Activated CD4-positive, alpha-beta T cell treated with anti-CD3 and anti-CD28 coated beads for 36 hours (primary cell): ENCODE measurements around the gene LPP. TPM values are rescaled to one million over a fixed set of nuclear protein-coding genes. Genes with fewer than 3 reads are reported as not detected.
"Not testable (repeated sequence)": the region's sequence is repeated elsewhere in the genome, so short reads cannot be mapped to it uniquely, and the experiment has no call there.

Experiments
- ATAC-seq: fragments of 200-7000 bp; cut with Tn5 transposase; one replicate; pipeline ENCODE4 v1.10.0; 2021; ENCODE audit warnings: mild to moderate bottlenecking, moderate library complexity
- CTCF ChIA-PET: fragments of 350-600 bp; sonication (Branson Sonifier 250); formaldehyde crosslinking; loops from one replicate; lab custom pipeline; 2021; ENCODE audit warnings: antibody characterized with exemption; lab: Charles Lee
- POLR2A ChIA-PET: fragments of 350-600 bp; sonication (Branson Sonifier 250); formaldehyde crosslinking; loops from one replicate; lab custom pipeline; 2021; ENCODE audit warnings: antibody characterized with exemption, inconsistent platforms; lab: Charles Lee
- DNase-seq: peaks from one replicate; pipeline ENCODE4 v3.0.0-alpha.2; 2020
- H3K27ac Mint-ChIP-seq: one replicate; pipeline ENCODE4 v1.8.0; 2021; ENCODE audit warnings: mixed read lengths
- H3K27me3 Mint-ChIP-seq: one replicate; pipeline ENCODE4 v1.8.0; 2021; ENCODE audit warnings: mixed read lengths
- H3K36me3 Mint-ChIP-seq: one replicate; pipeline ENCODE4 v1.8.0; 2021; ENCODE audit warnings: low read depth, mixed read lengths
- H3K4me1 Mint-ChIP-seq: one replicate; pipeline ENCODE4 v1.8.0; 2021; ENCODE audit warnings: mixed read lengths
- H3K4me3 Mint-ChIP-seq: one replicate; pipeline ENCODE4 v1.8.0; 2021; ENCODE audit warnings: mild to moderate bottlenecking, moderate library complexity, mixed read lengths
- H3K9me3 Mint-ChIP-seq: one replicate; pipeline ENCODE4 v1.8.0; 2021; ENCODE audit warnings: low read depth, mixed read lengths
- intact Hi-C, 2 experiments: fragments of 100-400 bp; cut with DNase I in 1 of 2; cut with micrococcal nuclease in 1 of 2; formaldehyde crosslinking; loops; one replicate each; pipeline versions ENCODE4 v1.14.2 to v1.15.1; 2022 to 2024; cut with DNase I, micrococcal nuclease
- total RNA-seq, 2 experiments: library from RNA; stranded (reverse); gene quantifications; one replicate each; pipeline ENCODE4 v1.2.3, GENCODE V29; 2021

LPP gene
- total RNA-seq, 2 experiments from 2014 or later, result 34.7 to 40.6 TPM

DNA sequence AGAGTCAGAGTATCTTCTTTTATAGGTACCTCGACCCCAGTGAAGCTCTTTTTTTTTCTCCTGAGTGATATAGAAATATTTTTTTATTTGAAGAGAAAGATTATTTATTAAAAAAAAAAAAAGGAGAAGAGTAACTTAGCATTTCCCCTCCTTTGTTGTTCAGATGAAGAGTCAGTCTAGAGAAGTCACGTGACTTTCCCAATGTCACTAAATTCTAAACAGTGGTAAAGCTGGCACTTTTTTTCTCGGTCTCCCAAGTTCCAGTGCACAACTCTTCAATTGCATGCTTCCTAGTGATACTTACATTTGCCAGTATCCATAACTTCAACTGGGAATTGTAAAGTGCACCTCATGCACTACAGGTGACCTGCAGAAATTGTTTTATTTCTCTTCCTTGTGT is 448.7 kb downstream of the LPP start:
- Mint-ChIP-seq H3K4me1 (peaks cover 4% of the 10 kb centered on the region), H3K36me3 (no peaks in the 10 kb centered on the region), H3K9me3 (no peaks in the 10 kb centered on the region), H3K27ac (no peak overlapping the region), H3K27me3 (no peaks in the 10 kb centered on the region), H3K4me3 (no peak overlapping the region)
- ChIA-PET POLR2A (no interaction called here), CTCF (no interaction called here)
- DNase-seq, result no peak
- intact Hi-C loops, result no loop called here
- ATAC-seq, result no peak

DNA sequence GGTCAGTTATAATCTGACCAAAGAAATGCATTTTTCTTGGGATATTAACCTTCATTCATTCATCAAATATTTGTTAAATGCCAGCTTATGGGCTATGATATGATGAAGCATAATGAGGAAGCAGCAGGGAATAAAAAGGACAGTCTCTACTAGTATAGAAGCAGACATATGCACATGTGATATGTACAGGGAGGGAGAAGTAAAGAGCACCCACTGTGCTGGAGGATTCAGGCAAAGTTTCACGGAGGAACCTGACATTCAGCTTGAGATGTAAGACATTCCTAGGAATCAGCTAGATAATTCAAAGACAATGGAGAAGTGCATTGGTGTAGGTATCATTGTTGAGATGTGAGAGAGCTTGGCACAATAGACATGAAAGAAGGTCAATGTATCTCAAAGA is 450.7 kb downstream of the LPP start:
- H3K4me1 Mint-ChIP-seq, result peaks cover 4% of the 10 kb centered on the region
- intact Hi-C loops, result no loop called here
- H3K36me3 Mint-ChIP-seq, result peaks cover 15% of the 10 kb centered on the region
- H3K27me3 Mint-ChIP-seq, result no peaks in the 10 kb centered on the region
- H3K27ac Mint-ChIP-seq, result no peak overlapping the region
- ChIA-PET POLR2A (interaction anchor here (0.6 kb wide), 1 partner anchor 9 kb away, joined by 4 read pairs; no protein-coding TSS in a partner anchor), CTCF (no interaction called here)
- peaks cover 8% of the 10 kb centered on the region for H3K9me3 Mint-ChIP-seq
- ATAC-seq, result no peak
- no peak for DNase-seq
- H3K4me3 Mint-ChIP-seq, result no peak overlapping the region

DNA sequence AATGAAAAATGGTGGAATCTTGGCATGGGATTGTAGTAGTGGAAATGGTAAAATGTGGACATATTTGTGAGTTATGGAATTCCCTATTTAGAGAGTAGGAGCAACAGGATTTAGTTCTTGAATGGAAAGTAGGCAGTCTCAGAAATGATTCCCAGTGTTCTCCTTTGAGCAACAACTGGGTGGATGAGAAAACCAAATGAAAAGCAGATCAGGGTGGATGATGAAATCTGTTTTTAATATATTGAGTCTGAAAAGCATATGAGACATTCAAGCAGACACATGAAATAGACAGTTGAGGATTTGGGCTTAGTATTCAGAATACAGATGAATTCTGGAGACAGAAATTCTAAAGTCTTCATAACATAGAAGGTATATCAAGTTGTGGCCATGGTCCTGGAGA is 451.3 kb downstream of the LPP start:
- peaks cover 19% of the 10 kb centered on the region for H3K36me3 Mint-ChIP-seq
- CTCF ChIA-PET, result no interaction called here
- POLR2A ChIA-PET, result no interaction called here
- no peak overlapping the region for H3K4me3 Mint-ChIP-seq
- intact Hi-C loops, result no loop called here
- H3K27ac Mint-ChIP-seq, result no peak overlapping the region
- no peaks in the 10 kb centered on the region for H3K27me3 Mint-ChIP-seq
- DNase-seq (no peak), ATAC-seq (no peak)
- H3K4me1 Mint-ChIP-seq, result peaks cover 4% of the 10 kb centered on the region
- peaks cover 8% of the 10 kb centered on the region for H3K9me3 Mint-ChIP-seq

DNA sequence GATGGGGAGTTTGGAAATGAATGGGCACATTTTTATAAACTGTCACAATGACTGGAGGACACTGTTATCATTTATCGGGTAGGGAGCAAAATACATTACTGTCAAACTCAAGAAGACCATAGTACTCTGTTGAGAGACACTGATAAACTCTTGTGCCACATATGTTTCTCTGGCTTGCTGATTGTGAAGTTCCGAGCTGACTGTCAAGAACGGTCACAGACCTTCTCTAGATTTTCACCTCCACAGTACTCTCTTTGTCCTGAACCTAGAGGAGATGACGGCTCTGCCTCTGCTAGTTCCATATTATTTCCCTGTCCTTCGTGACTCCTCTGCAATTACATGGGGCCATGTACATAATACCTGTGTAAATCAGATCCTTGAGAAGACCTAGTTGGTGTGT is 451.9 kb downstream of the LPP start:
- Mint-ChIP-seq H3K9me3 (peaks cover 8% of the 10 kb centered on the region), H3K4me1 (peaks cover 4% of the 10 kb centered on the region), H3K27me3 (no peaks in the 10 kb centered on the region), H3K36me3 (peaks cover 24% of the 10 kb centered on the region), H3K4me3 (no peak overlapping the region), H3K27ac (no peak overlapping the region)
- DNase-seq, result no peak
- intact Hi-C loops, result no loop called here
- POLR2A ChIA-PET, result no interaction called here
- no peak for ATAC-seq
- CTCF ChIA-PET, result no interaction called here

DNA sequence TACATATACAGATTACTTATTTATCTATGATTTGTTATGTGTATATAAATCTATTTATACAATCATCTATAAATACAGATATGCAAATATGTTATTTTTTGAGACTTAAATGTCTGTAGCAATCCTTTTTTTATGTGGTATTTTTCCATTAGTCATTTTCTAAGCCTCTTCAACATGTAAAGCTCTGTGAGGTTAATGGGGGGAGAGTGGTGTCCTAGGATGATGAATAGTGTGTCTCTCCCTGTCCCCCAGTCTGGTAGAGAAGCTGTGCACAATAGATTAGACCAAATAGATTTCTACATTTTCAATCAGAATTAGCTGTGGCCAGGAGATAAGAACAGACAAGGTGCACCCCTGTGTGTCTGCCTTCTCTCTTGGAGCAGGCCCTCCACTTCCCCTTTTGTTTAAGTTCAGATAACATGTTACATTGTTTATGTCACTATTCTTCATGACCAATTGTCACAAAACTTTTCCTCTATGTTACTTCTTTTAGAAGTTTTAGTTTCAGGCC is 453.9 kb downstream of the LPP start:
- Mint-ChIP-seq H3K27ac (no peak overlapping the region), H3K27me3 (no peaks in the 10 kb centered on the region), H3K4me3 (no peak overlapping the region), H3K4me1 (peaks cover 4% of the 10 kb centered on the region), H3K9me3 (peaks cover 8% of the 10 kb centered on the region), H3K36me3 (peaks cover 24% of the 10 kb centered on the region)
- ATAC-seq, result no peak
- no peak for DNase-seq
- intact Hi-C loops, result no loop called here
- CTCF ChIA-PET, result interaction anchor here (0.7 to 1.3 kb wide), 2 partner anchors 13 to 867 kb away, joined by 3 read pairs; no protein-coding TSS in a partner anchor
- POLR2A ChIA-PET, result no interaction called here

DNA sequence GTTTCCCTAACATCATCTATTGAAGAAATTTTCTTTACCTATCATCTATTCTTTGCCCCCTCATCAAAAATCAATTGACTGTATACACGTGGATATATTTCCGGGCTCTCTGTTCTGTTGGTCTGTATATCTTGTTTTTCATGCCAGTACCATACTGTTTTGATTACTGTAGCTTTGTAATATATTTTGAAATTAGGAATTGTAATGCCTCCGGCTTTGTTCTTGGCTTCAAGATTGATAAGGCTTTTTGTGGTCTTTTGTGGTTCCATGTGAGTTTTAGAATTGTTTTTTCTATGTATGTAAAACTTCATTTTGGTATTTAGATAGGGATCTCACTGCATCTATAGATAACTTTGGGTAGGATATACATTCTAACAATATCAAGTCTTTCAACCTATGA is 454.4 kb downstream of the LPP start:
- Mint-ChIP-seq H3K27me3 (no peaks in the 10 kb centered on the region), H3K4me1 (peaks cover 4% of the 10 kb centered on the region), H3K4me3 (no peak overlapping the region), H3K36me3 (peaks cover 24% of the 10 kb centered on the region), H3K27ac (no peak overlapping the region), H3K9me3 (peaks cover 8% of the 10 kb centered on the region)
- DNase-seq (no peak), ATAC-seq (no peak)
- ChIA-PET CTCF (interaction anchor here (1.3 kb wide), 1 partner anchor 13 kb away, joined by 3 read pairs; no protein-coding TSS in a partner anchor), POLR2A (no interaction called here)
- intact Hi-C loops, result no loop called here

DNA sequence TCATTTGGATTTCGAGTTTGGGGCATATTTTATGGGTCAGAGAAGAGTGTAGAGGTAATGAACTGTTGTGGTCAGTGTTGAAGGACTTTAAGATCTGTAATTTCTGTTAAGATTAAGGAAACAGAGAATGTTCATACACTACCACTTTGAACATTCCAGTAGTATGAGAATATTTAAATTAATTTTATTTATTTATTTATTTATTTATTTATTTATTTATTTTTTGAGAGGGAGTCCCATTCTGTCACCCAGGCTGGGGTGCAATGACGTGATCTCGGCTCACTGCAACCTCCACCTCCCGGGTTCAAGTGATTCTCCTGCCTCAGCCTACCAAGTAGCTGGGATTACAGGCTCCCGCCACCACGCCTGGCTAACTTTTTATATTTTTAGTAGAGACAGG is 459.8 kb downstream of the LPP start:
- ATAC-seq, CTCF ChIA-PET, H3K4me1 Mint-ChIP-seq, intact Hi-C loops, H3K27ac Mint-ChIP-seq, H3K27me3 Mint-ChIP-seq, DNase-seq, POLR2A ChIA-PET, H3K4me3 Mint-ChIP-seq, H3K9me3 Mint-ChIP-seq: not testable (repeated sequence)
- peaks cover 24% of the 10 kb centered on the region for H3K36me3 Mint-ChIP-seq

DNA sequence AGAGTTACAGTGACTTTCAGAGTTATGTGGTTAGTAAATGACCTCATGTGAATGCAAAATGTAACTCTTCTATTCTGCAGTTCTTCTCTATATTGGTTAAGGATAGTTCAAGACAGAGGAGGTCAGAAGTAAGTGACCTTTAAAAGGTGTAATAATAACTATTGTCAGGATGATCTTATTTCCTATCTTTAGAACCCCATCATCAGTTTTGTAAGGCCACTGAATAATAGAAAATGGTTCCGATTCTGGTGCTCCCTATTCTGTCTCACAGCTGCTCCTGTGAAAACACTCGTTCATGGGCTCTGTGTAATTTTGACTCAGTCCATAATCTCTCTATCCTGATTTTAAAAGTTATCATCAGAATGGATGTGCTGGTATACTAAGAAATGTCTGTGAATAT is 463.3 kb downstream of the LPP start:
- ATAC-seq (no peak), DNase-seq (no peak)
- H3K4me1 Mint-ChIP-seq, result peaks cover 2% of the 10 kb centered on the region
- H3K27me3 Mint-ChIP-seq, result no peaks in the 10 kb centered on the region
- intact Hi-C loops, result no loop called here
- CTCF ChIA-PET, result no interaction called here
- peaks cover 10% of the 10 kb centered on the region for H3K36me3 Mint-ChIP-seq
- H3K9me3 Mint-ChIP-seq, result no peaks in the 10 kb centered on the region
- H3K27ac Mint-ChIP-seq, result no peak overlapping the region
- no peak overlapping the region for H3K4me3 Mint-ChIP-seq
- POLR2A ChIA-PET, result no interaction called here

DNA sequence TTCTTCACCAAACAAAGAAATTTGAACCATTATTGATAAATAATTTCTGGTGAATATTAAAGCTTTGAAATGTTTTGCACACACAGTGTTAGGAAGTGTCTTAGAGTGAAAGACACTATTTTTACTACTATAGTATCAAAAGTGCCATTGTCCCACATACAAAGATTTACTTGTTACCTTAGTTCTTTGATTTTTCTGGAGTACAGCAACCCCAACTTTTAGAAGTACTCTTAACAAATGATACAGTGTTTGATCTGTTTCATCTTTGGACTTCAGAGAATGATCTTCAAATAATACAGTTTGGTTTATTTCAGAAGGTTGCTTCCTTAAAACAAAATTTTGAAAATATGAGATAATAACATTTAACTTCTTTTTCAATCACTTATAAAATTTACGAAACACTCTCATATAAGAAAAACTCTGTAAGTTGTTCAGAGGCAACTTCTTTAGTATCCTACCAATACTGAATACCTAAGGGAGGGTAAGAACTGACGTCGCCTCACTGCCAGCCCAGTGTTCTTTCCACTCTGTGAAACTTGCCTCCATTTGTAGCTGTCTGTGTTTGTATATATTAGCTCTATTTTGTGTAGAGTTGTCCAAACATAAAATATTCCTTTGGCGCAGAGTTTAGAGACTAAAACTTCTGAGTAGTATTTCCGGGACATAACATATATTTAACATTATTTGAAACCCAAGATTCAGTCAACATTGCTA is 464.2 kb downstream of the LPP start:
- peaks cover 2% of the 10 kb centered on the region for H3K4me1 Mint-ChIP-seq
- DNase-seq (no peak), ATAC-seq (no peak)
- POLR2A ChIA-PET, result no interaction called here
- no peaks in the 10 kb centered on the region for H3K27me3 Mint-ChIP-seq
- no peak overlapping the region for H3K4me3 Mint-ChIP-seq
- CTCF ChIA-PET, result interaction anchor here (0.6 to 0.8 kb wide), 2 partner anchors 96 to 336 kb away, joined by 3 read pairs; no protein-coding TSS in a partner anchor
- H3K27ac Mint-ChIP-seq, result no peak overlapping the region
- intact Hi-C loops, result no loop called here
- H3K9me3 Mint-ChIP-seq, result no peaks in the 10 kb centered on the region
- H3K36me3 Mint-ChIP-seq, result peaks cover 10% of the 10 kb centered on the region

DNA sequence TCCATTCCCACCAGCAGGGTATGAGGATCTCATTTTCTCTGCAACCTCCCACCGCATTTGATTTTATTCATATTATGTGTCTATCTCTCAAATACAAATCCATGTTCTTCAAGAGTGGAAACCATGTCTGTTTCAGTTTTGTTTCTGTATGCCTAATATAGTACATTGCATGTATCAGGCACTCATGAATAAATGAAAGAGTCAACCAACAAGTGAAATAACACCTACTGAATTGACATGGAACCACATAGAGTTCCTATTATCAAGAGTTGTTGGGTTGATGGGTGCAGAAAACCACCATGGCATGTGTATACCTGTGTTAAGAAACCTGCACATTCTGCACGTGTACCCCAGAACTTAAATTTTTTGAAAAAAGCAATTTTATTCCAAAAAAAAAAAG is 466.8 kb downstream of the LPP start:
- ChIA-PET CTCF (interaction anchor here (0.9 to 1.2 kb wide), 3 partner anchors 9 to 120 kb away, joined by 3 to 4 read pairs (median 3); no protein-coding TSS in a partner anchor), POLR2A (no interaction called here)
- intact Hi-C loops, result no loop called here
- no peaks in the 10 kb centered on the region for H3K27me3 Mint-ChIP-seq
- no peak overlapping the region for H3K4me3 Mint-ChIP-seq
- peaks cover 8% of the 10 kb centered on the region for H3K36me3 Mint-ChIP-seq
- H3K4me1 Mint-ChIP-seq, result peaks cover 2% of the 10 kb centered on the region
- H3K9me3 Mint-ChIP-seq, result no peaks in the 10 kb centered on the region
- DNase-seq (no peak), ATAC-seq (peak; percentile 16)
- no peak overlapping the region for H3K27ac Mint-ChIP-seq

DNA sequence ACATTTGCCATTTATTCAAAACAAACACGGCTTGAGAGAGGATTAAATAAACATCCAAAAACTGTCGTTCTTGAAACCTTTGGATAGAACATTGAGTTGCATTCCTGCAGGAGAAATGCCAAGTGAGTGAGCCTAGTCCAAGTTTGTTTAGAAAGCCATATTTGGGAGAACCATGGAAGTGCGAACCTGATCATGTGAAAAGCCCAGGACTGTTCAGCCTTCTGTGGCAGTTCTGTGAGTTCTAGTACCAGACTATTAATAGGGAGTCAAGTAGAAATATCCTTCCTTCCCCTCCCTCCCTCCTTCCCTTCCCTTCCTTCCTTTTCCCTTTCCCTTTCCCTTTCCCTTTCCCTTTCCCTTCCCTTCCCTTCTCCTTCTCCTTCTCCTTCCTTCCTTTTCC is 470.4 kb downstream of the LPP start:
- CTCF ChIA-PET, result interaction anchor here (0.9 kb wide), 1 partner anchor 21 kb away, joined by 3 read pairs; no protein-coding TSS in a partner anchor
- H3K27me3 Mint-ChIP-seq, result no peaks in the 10 kb centered on the region

DNA sequence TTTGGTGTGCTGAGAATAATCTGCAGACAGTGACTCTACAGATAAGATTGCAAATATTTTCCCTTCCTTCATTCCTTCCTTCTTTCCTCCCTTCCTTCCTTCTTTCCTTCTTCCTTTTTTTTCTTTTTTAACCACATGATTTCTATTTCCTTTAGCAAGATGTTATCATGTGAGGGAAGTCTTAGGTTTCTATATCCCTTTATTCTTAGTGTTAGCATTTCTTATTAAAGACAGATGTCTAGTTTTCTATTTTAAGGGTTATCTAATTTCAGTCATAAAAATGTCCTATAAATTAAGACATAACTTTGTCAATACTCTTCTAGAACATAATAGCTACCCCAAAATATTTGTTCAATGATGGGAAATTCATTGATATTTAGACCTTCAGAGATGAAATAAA is 470.9 kb downstream of the LPP start:
- DNase-seq, result no peak
- POLR2A ChIA-PET, result no interaction called here
- no peak for ATAC-seq
- H3K4me1 Mint-ChIP-seq, result peaks cover 17% of the 10 kb centered on the region
- no peaks in the 10 kb centered on the region for H3K9me3 Mint-ChIP-seq
- H3K4me3 Mint-ChIP-seq, result no peak overlapping the region
- CTCF ChIA-PET, result no interaction called here
- intact Hi-C loops, result no loop called here
- no peaks in the 10 kb centered on the region for H3K27me3 Mint-ChIP-seq
- H3K36me3 Mint-ChIP-seq, result peaks cover 3% of the 10 kb centered on the region
- no peak overlapping the region for H3K27ac Mint-ChIP-seq

More for the DNA sequence above, 470.4 kb downstream of the LPP start:
- POLR2A ChIA-PET, result no interaction called here
- peaks cover 3% of the 10 kb centered on the region for H3K36me3 Mint-ChIP-seq
- DNase-seq, result no peak
- intact Hi-C loops, result no loop called here
- H3K27ac Mint-ChIP-seq, result no peak overlapping the region
- ATAC-seq, result no peak
- no peak overlapping the region for H3K4me3 Mint-ChIP-seq
- H3K9me3 Mint-ChIP-seq, result no peaks in the 10 kb centered on the region
- peaks cover 17% of the 10 kb centered on the region for H3K4me1 Mint-ChIP-seq
